Adrenal gland (tissue), 12 donors: ENCODE data around the gene MAD1L1. TPM values are rescaled to one million over a fixed set of nuclear protein-coding genes. Genes with fewer than 3 reads are reported as not detected.

Source experiments
- DNase-seq, 7 donors: peaks; one replicate each; pipeline ENCODE4 v3.0.0-alpha.2; 2019 to 2020
- H3K27ac ChIP-seq, 5 donors: fragments of 200-600 bp; sonication (generic) in 4 of 5; 1 replicate in 3 of 5; 2 replicates in 2 of 5; pipeline versions ENCODE4 v1.5.1 to v1.8.0; 2016 to 2020; ENCODE audit warnings: mild to moderate bottlenecking in 1 of 5
- H3K27me3 ChIP-seq: fragments of 200-600 bp; 2 replicates; pipeline ENCODE4 v1.8.0; 2021
- H3K36me3 ChIP-seq, 2 donors: fragments of 200-600 bp; replicated peaks in 1 of 2; 1 replicate in 1 of 2; 2 replicates in 1 of 2; pipeline versions ENCODE4 v1.5.1 to v1.8.0; 2018 to 2022
- H3K4me1 ChIP-seq, 2 donors: fragments of 200-600 bp; replicated peaks in 1 of 2; 1 replicate in 1 of 2; 2 replicates in 1 of 2; pipeline versions ENCODE4 v1.5.1 to v1.8.0; 2018 to 2021
- H3K4me3 ChIP-seq, 4 donors: fragments of 200-600 bp; sonication (generic) in 3 of 4; one replicate each; pipeline ENCODE4 v1.5.1; 2016 to 2018
- H3K9me3 ChIP-seq, 3 donors: fragments of 200-600 bp; sonication (generic) in 1 of 3; replicated peaks in 1 of 3; 1 replicate in 2 of 3; 2 replicates in 1 of 3; pipeline versions ENCODE4 v1.5.1 to v1.8.0; 2016 to 2021
- POLR2A ChIP-seq, 2 donors: fragments of 450-650 bp; IDR thresholded peaks; one replicate each; pipeline ENCODE4 v1.6.1; 2017; ENCODE audit warnings: antibody characterized with exemption in 2 of 2, mild to moderate bottlenecking in 2 of 2, moderate library complexity in 1 of 2
- WGBS, 4 donors: extraction: QIAGEN DNeasy Blood & Tissue Kit in 2 of 4; methylation state at CpG; one replicate each; pipeline versions ENCODE4 v1.1.5 to v1.1.7; 2013 to 2017; 5-methylcytosine and 5-hydroxymethylcytosine counted together
- intact Hi-C, 2 donors: fragments of 100-400 bp; cut with DNase I; formaldehyde crosslinking; loops; one replicate each; pipeline versions ENCODE4 v1.14.1 to v1.15.0; 2022 to 2023
- polyA plus RNA-seq, 3 donors: library from polyadenylated mRNA; stranded (reverse); fragments of 200-250 nt in 2 of 3; fragments of 350-450 nt in 1 of 3; fragmentation: Illumina TruSeq in 1 of 3; extraction: RNeasy Lipid Tissue Mini Kit (QIAGEN cat#74804) in 1 of 3; gene quantifications; one replicate each; pipeline ENCODE4 v1.2.3, GENCODE V29; 2013 to 2014
- total RNA-seq, 9 donors: library from RNA; depleted of rRNA in 4 of 9; stranded (reverse); fragments of >200 nt in 4 of 9; fragments of 120-200 nt in 1 of 9; fragmentation: NEBNext Ultra II Directional in 1 of 9; extraction: Animal tissue kit (Norgen Biotek cat#: 25700) in 1 of 9; gene quantifications; one replicate each; pipeline versions ENCODE4 v1.1.0 to v1.2.4, GENCODE V29; 2013 to 2023
- TF ChIP-seq, protein P1 (sequence below), 6 experiments: fragments of 450-650 bp in 4 of 6; fragments of 200-600 bp in 2 of 6; sonication (generic) in 1 of 6; IDR thresholded peaks; 1 replicate in 5 of 6; 2 replicates in 1 of 6; pipeline versions ENCODE4 v1.5.1 to v1.8.0; 2016 to 2021; ENCODE audit warnings: antibody characterized with exemption in 6 of 6, mild to moderate bottlenecking in 2 of 6, moderate library complexity in 1 of 6
- donor health status: healthy with polysubstance abuse.
- donor health status: Bipolar disorder and iron deficiency.
- donor health status: DM: yes; HTN: yes; CAD: no.
- donor health status: DM: no; HTN: no; CAD: no.
- donor health status: DM: no; HTN: no; CAD: no.
- donor health status: DM: yes; HTN: yes; CAD: no.

MAD1L1 gene
- total and polyA plus RNA-seq, 12 donors = 6.7 to 87.7 (median 28.9) TPM

- intact Hi-C loops = no loop called here
- 92 to 95% (median 94%) methylated on average over 16 to 26 of the region's 26 CpGs for WGBS, 4 donors
These were observed 380.8 kb downstream of the MAD1L1 start for GRCh38 chr7:1851721-1852516.

GRCh38 chr7:1850976-1851571, 381.7 kb downstream of the MAD1L1 start:
- Histone ChIP-seq H3K9me3 (no peaks in the 10 kb centered on the region), H3K27me3 (no peaks in the 10 kb centered on the region), H3K36me3 (no peaks in the 10 kb centered on the region), H3K4me1 (no peaks in the 10 kb centered on the region), H3K4me3 (no peak overlapping the region), H3K27ac (no peak overlapping the region)
- DNase-seq = no peak
- WGBS, 4 donors = 89 to 95% (median 93%) methylated on average over 11 to 31 of the region's 31 CpGs
- intact Hi-C loops = no loop called here
- TF ChIP-seq, protein P1, sequence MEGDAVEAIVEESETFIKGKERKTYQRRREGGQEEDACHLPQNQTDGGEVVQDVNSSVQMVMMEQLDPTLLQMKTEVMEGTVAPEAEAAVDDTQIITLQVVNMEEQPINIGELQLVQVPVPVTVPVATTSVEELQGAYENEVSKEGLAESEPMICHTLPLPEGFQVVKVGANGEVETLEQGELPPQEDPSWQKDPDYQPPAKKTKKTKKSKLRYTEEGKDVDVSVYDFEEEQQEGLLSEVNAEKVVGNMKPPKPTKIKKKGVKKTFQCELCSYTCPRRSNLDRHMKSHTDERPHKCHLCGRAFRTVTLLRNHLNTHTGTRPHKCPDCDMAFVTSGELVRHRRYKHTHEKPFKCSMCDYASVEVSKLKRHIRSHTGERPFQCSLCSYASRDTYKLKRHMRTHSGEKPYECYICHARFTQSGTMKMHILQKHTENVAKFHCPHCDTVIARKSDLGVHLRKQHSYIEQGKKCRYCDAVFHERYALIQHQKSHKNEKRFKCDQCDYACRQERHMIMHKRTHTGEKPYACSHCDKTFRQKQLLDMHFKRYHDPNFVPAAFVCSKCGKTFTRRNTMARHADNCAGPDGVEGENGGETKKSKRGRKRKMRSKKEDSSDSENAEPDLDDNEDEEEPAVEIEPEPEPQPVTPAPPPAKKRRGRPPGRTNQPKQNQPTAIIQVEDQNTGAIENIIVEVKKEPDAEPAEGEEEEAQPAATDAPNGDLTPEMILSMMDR (IDR thresholded peaks at IDR 0.05) = no peak
- TF ChIP-seq POLR2A (IDR thresholded peaks at IDR 0.05) = no peak

More at GRCh38 chr7:1851721-1852516, 380.8 kb downstream of the MAD1L1 start:
- Histone ChIP-seq H3K27ac (no peak overlapping the region), H3K9me3 (no peaks in the 10 kb centered on the region), H3K27me3 (no peaks in the 10 kb centered on the region), H3K36me3 (no peaks in the 10 kb centered on the region), H3K4me1 (no peaks in the 10 kb centered on the region), H3K4me3 (no peak overlapping the region)
- TF ChIP-seq, protein P1 (IDR thresholded peaks at IDR 0.05) = no peak
- TF ChIP-seq POLR2A (IDR thresholded peaks at IDR 0.05) = no peak
- peak in 1 of 7 donors; percentile 4 for DNase-seq

GRCh38 chr7:1850111-1850975, 382.4 kb downstream of the MAD1L1 start:
- Histone ChIP-seq H3K36me3 (no peaks in the 10 kb centered on the region), H3K27ac (no peak overlapping the region), H3K27me3 (no peaks in the 10 kb centered on the region), H3K4me3 (no peak overlapping the region), H3K4me1 (no peaks in the 10 kb centered on the region), H3K9me3 (no peaks in the 10 kb centered on the region)
- no peak for TF ChIP-seq POLR2A (IDR thresholded peaks at IDR 0.05)
- TF ChIP-seq, protein P1 (IDR thresholded peaks at IDR 0.05) = no peak
- no peak for DNase-seq
- intact Hi-C loops = no loop called here
- WGBS, 4 donors = 92 to 94% (median 93%) methylated on average over 12 to 33 of the region's 33 CpGs
